Activated CD8-positive, alpha-beta memory T cell treated with anti-CD3 and anti-CD28 coated beads, Interleukin-2, amount 50 U/mL, for 24 hours (primary cell): Measurements from ENCODE around the gene RABEP2.
"Not testable (repeated sequence)": the region's sequence is repeated elsewhere in the genome, so short reads cannot be mapped to it uniquely, and the experiment has no call there.

Source experiments
- DNase-seq: peaks from one replicate; pipeline ENCODE4 v3.0.0-alpha.2; 2020; ENCODE audit errors: extremely low read depth

The RABEP2 gene

GRCh38 chr16:28904363-28904762 lies 20.7 kb downstream of the RABEP2 start:
- DNase-seq: no peak

DNA sequence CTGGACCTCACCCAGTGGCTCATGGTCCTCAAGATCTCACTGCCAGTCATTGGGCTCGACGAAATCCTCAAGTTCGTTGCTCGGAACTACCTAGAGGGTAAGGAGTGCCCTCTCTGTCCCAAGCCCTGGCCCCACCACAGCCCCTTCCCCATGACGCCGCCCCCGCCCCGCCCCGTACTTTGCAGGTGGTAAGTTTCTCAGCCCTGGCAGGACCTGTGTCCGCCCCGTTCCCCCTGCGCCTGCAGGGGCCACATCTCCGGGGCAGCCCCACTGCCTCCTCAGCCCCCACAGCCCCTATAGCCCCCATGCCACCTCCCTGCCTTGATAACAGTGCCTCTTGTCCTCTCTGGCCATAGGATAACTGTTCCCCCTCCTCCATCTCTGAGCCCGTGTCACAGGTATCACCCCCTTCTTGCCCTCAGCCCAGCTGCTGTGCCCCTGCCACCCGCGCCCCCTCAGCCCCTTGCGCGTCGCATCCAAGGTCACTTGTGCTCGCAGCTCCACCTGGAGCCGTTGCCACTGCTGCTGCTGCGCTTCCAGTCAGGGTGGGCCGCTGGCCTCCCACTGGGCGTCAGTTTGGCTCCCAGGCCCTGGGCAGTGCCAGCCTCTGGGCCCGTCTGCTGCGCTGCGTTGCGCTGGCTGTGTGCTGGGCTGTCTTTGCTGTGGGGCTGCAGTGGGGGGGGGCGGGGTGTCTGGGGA lies 21.5 kb downstream of the RABEP2 start:
- no peak for DNase-seq

DNA sequence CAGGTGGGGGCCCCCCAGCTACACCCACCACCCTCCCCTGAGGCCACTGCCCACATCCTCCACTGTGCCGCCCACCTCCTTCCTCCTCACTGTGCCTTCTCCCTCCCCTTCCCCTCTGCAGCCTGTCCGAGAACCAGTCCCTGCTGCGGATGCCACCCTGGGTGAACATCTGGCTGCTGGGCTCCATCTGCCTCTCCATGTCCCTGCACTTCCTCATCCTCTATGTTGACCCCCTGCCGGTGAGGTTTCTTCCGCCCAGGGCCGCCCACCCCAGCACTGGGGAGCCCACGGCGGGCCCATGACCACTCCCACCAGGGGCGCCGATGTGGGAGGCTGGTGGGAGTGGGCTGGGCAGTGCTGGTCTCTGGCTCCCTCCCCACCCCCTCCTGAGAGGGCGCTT lies 22.1 kb downstream of the RABEP2 start:
- no peak for DNase-seq

- no peak for DNase-seq
Observed at GRCh38 chr16:28901862-28902261, 23.2 kb downstream of the RABEP2 start.

DNA sequence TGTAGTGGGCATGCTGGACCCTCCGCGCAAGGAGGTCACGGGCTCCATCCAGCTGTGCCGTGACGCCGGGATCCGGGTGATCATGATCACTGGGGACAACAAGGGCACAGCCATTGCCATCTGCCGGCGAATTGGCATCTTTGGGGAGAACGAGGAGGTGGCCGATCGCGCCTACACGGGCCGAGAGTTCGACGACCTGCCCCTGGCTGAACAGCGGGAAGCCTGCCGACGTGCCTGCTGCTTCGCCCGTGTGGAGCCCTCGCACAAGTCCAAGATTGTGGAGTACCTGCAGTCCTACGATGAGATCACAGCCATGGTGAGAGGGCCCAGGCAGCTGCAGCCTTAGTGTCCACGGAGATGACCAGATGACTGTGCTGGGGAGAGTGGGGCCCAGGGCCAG lies 24.4 kb downstream of the RABEP2 start:
- no peak for DNase-seq

GRCh38 chr16:28899882-28900590 lies 25.0 kb downstream of the RABEP2 start:
- DNase-seq: no peak

DNA sequence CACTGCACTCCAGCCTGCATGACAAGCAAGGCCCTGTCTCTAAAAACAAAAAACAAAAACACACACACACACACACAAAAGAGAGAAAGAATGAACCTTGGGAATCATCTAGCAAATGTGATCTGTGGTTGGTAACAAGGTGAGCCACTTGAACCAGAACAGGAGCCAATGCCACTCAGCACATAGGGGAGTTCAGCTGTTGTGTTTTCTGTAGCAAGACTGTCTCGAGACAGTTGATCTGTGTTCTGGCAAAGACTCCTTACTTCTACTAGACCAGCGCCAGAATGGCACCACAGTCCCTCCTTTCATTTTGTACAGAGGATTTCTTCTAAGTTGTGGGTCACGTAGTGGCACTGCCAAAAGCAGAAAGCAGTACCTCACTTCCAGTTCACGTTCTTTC lies 26.1 kb downstream of the RABEP2 start:
- DNase-seq: no peak

GRCh38 chr16:28898266-28898665 lies 26.8 kb downstream of the RABEP2 start:
- no peak for DNase-seq

- no peak for DNase-seq
Observed at GRCh38 chr16:28897826-28898225, 27.2 kb downstream of the RABEP2 start.

GRCh38 chr16:28895609-28896008 lies 29.4 kb downstream of the RABEP2 start:
- no peak for DNase-seq

GRCh38 chr16:28893291-28893690 lies 31.7 kb downstream of the RABEP2 start:
- DNase-seq: no peak

DNA sequence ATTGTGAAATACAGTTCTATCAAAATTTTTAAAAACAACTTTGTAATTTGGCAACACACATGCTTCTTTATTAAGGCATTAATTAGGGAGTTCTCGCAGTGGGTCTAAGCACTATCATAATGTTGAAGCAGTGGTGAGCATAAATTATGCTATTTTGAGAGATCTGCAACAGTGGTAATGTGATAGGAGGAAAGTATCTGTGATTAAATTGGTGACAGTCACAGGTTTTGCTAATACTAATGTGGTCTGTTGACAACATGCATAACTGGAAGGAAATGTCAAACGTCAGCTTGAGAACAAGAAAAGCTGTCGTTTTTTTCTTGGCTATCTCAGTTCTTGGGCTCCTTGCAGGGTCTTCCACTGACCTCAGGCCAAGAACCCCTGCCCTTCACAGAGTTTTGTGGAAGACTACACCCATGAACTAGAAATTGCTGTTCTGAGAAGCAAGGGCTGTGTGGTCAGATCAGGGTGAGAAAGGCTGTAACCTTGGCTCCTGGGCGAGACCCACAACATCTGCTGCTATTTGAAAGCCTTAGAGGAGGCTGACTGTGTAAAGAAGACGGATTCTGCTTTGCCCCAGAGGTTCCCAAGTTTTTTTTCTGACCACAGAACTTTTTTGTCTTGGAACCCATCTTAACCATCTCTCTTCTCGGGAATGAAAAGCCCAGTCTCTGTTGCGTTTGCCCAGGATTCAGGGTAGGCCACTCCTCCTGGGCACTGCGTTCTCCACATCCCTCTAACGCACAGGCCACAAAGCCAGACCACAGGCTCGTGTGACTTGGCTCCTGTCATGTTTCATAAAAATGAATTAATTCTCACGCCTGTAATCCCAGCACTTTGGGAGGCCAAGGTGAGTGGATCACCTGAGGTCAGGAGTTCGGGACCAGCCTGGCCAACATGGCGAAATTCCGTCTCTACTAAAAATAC lies 32.8 kb downstream of the RABEP2 start:
- no peak for DNase-seq

- DNase-seq: not testable (repeated sequence)
Observed at GRCh38 chr16:28890355-28890754, 34.7 kb downstream of the RABEP2 start.

GRCh38 chr16:28886945-28887344 lies 38.1 kb downstream of the RABEP2 start:
- no peak for DNase-seq

- DNase-seq: no peak
Observed at GRCh38 chr16:28884045-28884444, 41.0 kb downstream of the RABEP2 start.

- no peak for DNase-seq
Observed at GRCh38 chr16:28883221-28883996, 41.6 kb downstream of the RABEP2 start.

DNA sequence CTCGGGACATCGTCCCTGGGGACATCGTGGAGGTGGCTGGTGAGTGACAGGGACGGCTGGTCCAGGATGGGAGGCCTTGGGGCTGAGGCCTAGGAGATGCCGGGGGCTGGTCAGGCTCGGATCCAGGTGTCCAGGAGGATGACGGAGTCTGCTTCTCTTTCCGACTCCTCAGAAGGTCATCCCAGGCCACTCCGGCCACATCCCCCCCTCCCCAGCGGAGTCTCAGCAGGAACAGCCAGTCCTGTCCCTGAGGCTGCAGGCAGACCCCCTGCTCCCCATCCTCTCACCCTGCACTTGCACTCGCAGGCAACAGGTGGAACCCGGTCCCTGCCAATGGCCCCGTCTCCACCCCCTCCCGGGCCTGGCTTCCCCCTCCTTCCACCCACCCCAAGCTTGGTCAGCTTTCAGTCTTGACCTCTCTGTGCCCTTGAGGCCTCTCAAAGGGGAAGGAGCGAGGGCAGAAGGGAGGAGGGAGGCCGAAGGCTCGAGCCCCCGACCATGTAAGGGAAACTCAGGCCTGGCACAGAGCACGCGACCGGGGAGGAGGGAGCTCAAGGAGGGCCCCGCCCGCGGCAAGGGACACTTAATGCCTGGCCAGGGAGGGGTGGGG lies 42.4 kb downstream of the RABEP2 start:
- DNase-seq: no peak

- not testable (repeated sequence) for DNase-seq
Observed at GRCh38 chr16:28881565-28881964, 43.5 kb downstream of the RABEP2 start.

GRCh38 chr16:28880955-28881354 lies 44.1 kb downstream of the RABEP2 start:
- no peak for DNase-seq

- no peak for DNase-seq
Observed at GRCh38 chr16:28880589-28880915, 44.5 kb downstream of the RABEP2 start.

DNA sequence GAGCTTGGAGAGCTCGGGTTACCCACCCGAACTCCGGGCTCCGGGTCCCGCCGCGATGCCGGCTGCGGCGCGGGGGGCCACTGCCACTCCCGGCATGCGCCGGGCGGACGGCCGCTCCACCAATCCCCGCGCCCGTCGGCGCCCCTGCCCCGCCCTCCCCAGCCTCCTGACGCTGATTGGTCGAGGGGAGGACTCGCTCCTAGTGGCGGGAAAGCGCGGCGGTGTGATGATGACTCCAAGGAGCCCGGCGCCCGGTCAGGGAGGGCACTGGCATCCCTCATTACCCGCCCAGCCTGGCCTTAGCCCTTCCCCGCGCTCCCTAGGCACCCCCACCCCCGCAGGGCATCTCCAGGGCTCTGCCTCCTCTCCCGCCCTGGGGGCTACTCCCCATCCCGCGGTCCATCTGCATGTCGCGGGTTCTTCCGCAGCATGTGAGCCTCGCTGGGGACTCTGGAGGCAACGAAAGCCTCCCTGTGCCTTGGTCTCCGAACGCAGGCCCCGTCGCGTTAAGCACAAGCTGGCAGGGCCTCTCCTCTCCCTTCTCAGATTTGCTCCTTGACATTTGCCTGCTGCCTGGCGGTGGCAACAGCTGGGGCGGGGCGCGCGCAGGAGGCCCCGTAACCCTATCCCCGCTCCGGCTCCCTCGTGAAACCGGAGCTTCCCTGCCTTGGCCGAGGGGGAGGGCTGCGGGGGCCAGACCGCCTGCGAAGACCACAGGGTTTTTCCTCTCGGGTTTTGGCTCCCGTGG lies 45.0 kb downstream of the RABEP2 start:
- DNase-seq: peak; percentile 83
